MCF 10A (cell line): ENCODE results near the gene COL21A1. TPM values are rescaled to one million over a fixed set of nuclear protein-coding genes. Genes with fewer than 3 reads are reported as not detected.
A peak's percentile ranks its signal among the peaks of the same experiment; 100 is the strongest.

ENCODE experiments used
- BruUV-seq: library from RNA; stranded (reverse); fragments of 400-500 nt; replicated peaks from 2 replicates; lab custom pipeline; 2021; lab: Mats Ljungman, UMichigan
- CTCF ChIA-PET: fragments of 300-600 bp; sonication (Branson Sonifier 250); formaldehyde crosslinking; extraction: SDS; loops from one replicate; lab custom pipeline; 2021; ENCODE audit warnings: antibody characterized with exemption, inconsistent platforms; lab: Yijun Ruan, JAX
- POLR2A ChIA-PET: fragments of 300-600, 350-650 bp; sonication (Branson Sonifier 250); formaldehyde crosslinking; extraction: SDS; loops from one replicate; lab custom pipeline; 2020; ENCODE audit warnings: antibody characterized with exemption, inconsistent platforms; lab: Yijun Ruan, JAX
- DNase-seq: peaks from one replicate; pipeline ENCODE4 v3.0.0-alpha.2; 2018; ENCODE audit not compliant: unreplicated experiment
- H3K27ac Mint-ChIP-seq: one replicate; pipeline ENCODE4 v1.8.0; 2022; ENCODE audit warnings: mild to moderate bottlenecking, low read depth, mixed read lengths; ENCODE audit not compliant: unreplicated experiment
- H3K27me3 Mint-ChIP-seq: one replicate; pipeline ENCODE4 v1.8.0; 2022; ENCODE audit warnings: mixed read lengths; ENCODE audit not compliant: insufficient read depth, unreplicated experiment
- H3K36me3 Mint-ChIP-seq: one replicate; pipeline ENCODE4 v1.8.0; 2022; ENCODE audit warnings: mild to moderate bottlenecking, moderate library complexity, mixed read lengths; ENCODE audit not compliant: insufficient read depth, unreplicated experiment
- H3K4me1 Mint-ChIP-seq: one replicate; pipeline ENCODE4 v1.8.0; 2022; ENCODE audit warnings: mixed read lengths; ENCODE audit not compliant: insufficient read depth, unreplicated experiment
- H3K4me3 Mint-ChIP-seq: one replicate; pipeline ENCODE4 v1.8.0; 2022; ENCODE audit warnings: mild to moderate bottlenecking, moderate library complexity, mixed read lengths; ENCODE audit not compliant: unreplicated experiment
- H3K9me3 Mint-ChIP-seq: one replicate; pipeline ENCODE4 v1.8.0; 2022; ENCODE audit warnings: mixed read lengths; ENCODE audit not compliant: unreplicated experiment
- CTCF ChIP-seq: fragments of 200-600 bp; IDR thresholded peaks from one replicate; pipeline ENCODE4 v1.8.0; 2022; ENCODE audit warnings: antibody characterized with exemption, mild to moderate bottlenecking; ENCODE audit not compliant: unreplicated experiment
- intact Hi-C: fragments of 100-400 bp; cut with micrococcal nuclease; formaldehyde crosslinking; loops from 2 replicates; pipeline ENCODE4 v1.14.1; 2022
- total RNA-seq: library from RNA; stranded (reverse); gene quantifications from 2 replicates; pipeline ENCODE4 v1.2.3, GENCODE V29; 2022

Gene COL21A1
- total RNA-seq, 1 experiment from 2014 or later: 1.8 TPM

- H3K27me3 Mint-ChIP-seq: no peaks in the 10 kb centered on the region
- H3K27ac Mint-ChIP-seq: no peak overlapping the region
- BruUV-seq: no TSS peak
These were observed 167.4 kb downstream of the COL21A1 start for GRCh38 chr6:56079751-56080540.

DNA sequence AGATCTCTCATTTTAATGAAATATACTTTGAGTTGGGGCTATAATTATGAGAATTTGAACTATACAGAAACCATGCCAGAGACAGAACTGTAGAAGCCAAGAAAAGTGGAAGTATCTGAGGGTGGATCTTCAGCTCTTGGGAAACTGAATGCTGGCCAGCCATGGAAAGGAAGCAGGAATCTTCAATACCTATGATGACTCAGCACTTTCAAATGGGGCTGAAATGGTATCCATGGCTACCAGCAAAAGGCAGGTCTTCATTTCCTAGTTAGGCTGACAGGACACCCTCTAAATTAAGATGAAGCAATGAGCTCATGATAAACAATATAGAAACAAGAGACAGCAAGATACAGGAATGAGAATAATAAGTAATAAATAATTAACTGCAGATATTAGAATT, 171.3 kb downstream of the COL21A1 start:
- DNase-seq: no peak
- H3K9me3 Mint-ChIP-seq: peaks cover 13% of the 10 kb centered on the region
- no peak overlapping the region for H3K4me3 Mint-ChIP-seq
- POLR2A ChIA-PET: no interaction called here
- intact Hi-C loops: no loop called here
- no peaks in the 10 kb centered on the region for H3K4me1 Mint-ChIP-seq
- no peaks in the 10 kb centered on the region for H3K36me3 Mint-ChIP-seq
- no peak for TF ChIP-seq CTCF
- no peak overlapping the region for H3K27ac Mint-ChIP-seq
- CTCF ChIA-PET: no interaction called here
- no peaks in the 10 kb centered on the region for H3K27me3 Mint-ChIP-seq
- BruUV-seq: no TSS peak

More at GRCh38 chr6:56079751-56080540, 167.4 kb downstream of the COL21A1 start:
- intact Hi-C loops: no loop called here
- Mint-ChIP-seq H3K9me3 (peaks cover 13% of the 10 kb centered on the region), H3K4me1 (no peaks in the 10 kb centered on the region), H3K36me3 (no peaks in the 10 kb centered on the region), H3K4me3 (no peak overlapping the region)
- no peak for DNase-seq
- ChIA-PET CTCF (no interaction called here), POLR2A (no interaction called here)
- TF ChIP-seq CTCF: no peak

DNA sequence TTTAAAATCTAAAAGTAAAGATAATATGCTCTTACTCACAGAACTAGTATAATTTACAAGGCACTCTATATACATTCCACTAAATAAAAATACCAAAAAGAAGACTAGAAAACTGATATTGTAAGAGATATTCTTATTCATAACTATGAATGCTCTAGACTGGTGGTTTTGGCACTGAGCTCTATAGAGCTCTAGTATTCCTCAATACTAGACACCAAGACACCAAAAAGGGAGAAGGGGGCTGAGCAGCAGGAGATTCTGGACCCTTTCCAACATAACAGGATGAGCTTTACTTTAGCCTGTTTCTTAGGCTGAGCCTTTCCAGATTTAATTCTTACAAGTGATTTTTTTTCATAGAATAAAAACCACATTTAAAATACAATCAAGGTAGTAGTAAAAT, 173.6 kb downstream of the COL21A1 start:
- POLR2A ChIA-PET: interaction anchor here (0.6 kb wide), 1 partner anchor 16 kb away, joined by 3 read pairs; no protein-coding TSS in a partner anchor
- no TSS peak for BruUV-seq
- no peak for DNase-seq

More for the DNA sequence above, 173.6 kb downstream of the COL21A1 start:
- CTCF ChIA-PET: no interaction called here
- H3K36me3 Mint-ChIP-seq: no peaks in the 10 kb centered on the region
- no peak overlapping the region for H3K4me3 Mint-ChIP-seq
- peaks cover 13% of the 10 kb centered on the region for H3K9me3 Mint-ChIP-seq
- peak overlapping the region; percentile 42 for H3K27ac Mint-ChIP-seq
- intact Hi-C loops: no loop called here
- no peaks in the 10 kb centered on the region for H3K27me3 Mint-ChIP-seq
- no peak for TF ChIP-seq CTCF
- H3K4me1 Mint-ChIP-seq: no peaks in the 10 kb centered on the region
